Neural crest cell (in vitro differentiated cells): ENCODE measurements around the gene SLC6A6. TPM values are rescaled to one million over a fixed set of nuclear protein-coding genes. Genes with fewer than 3 reads are reported as not detected.

ENCODE experiments used
- DNase-seq: peaks from one replicate; pipeline ENCODE4 v3.0.0; 2021; ENCODE audit warnings: low read depth, mixed read lengths, low spot score
- H3K27ac Mint-ChIP-seq: one replicate; pipeline ENCODE4 v1.8.0; 2021; ENCODE audit warnings: mild to moderate bottlenecking, mixed read lengths; ENCODE audit not compliant: unreplicated experiment
- H3K27me3 Mint-ChIP-seq: 2 replicates; pipeline ENCODE4 v1.8.0; 2021; ENCODE audit warnings: low read depth, mild to moderate bottlenecking, mixed read lengths
- H3K36me3 Mint-ChIP-seq: 2 replicates; pipeline ENCODE4 v1.8.0; 2021; ENCODE audit warnings: low read depth, mild to moderate bottlenecking, mixed read lengths
- H3K4me1 Mint-ChIP-seq: 2 replicates; pipeline ENCODE4 v1.8.0; 2021; ENCODE audit warnings: mixed read lengths
- H3K4me3 Mint-ChIP-seq: one replicate; pipeline ENCODE4 v1.8.0; 2021; ENCODE audit warnings: mild to moderate bottlenecking, mixed read lengths
- H3K9me3 Mint-ChIP-seq: 2 replicates; pipeline ENCODE4 v1.8.0; 2021; ENCODE audit warnings: mixed read lengths
- CTCF ChIP-seq: fragments of 200-600 bp; sonication (generic); conservative IDR thresholded peaks from 2 replicates; pipeline ENCODE4 v1.5.0; 2021; ENCODE audit warnings: antibody characterized with exemption, mild to moderate bottlenecking
- total RNA-seq: library from RNA; stranded (reverse); gene quantifications from 2 replicates; pipeline ENCODE4 v1.2.1, GENCODE V29; 2021

SLC6A6 gene
- total RNA-seq, 1 donor from 2014 or later = 33.8 TPM

GRCh38 chr3:14413381-14414071 lies 11.1 kb downstream of the SLC6A6 start:
- no peaks in the 10 kb centered on the region for H3K27me3 Mint-ChIP-seq
- no peak for DNase-seq
- no peaks in the 10 kb centered on the region for H3K9me3 Mint-ChIP-seq
- no peak overlapping the region for H3K4me3 Mint-ChIP-seq
- TF ChIP-seq CTCF = no peak
- H3K4me1 Mint-ChIP-seq = peaks cover 31% of the 10 kb centered on the region
- H3K36me3 Mint-ChIP-seq = no peaks in the 10 kb centered on the region
- no peak overlapping the region for H3K27ac Mint-ChIP-seq

- H3K27me3 Mint-ChIP-seq = no peaks in the 10 kb centered on the region
- peaks cover 27% of the 10 kb centered on the region for H3K4me1 Mint-ChIP-seq
- no peak for TF ChIP-seq CTCF
- no peak for DNase-seq
- no peaks in the 10 kb centered on the region for H3K36me3 Mint-ChIP-seq
- no peak overlapping the region for H3K27ac Mint-ChIP-seq
- H3K9me3 Mint-ChIP-seq = no peaks in the 10 kb centered on the region
- no peak overlapping the region for H3K4me3 Mint-ChIP-seq
Measured at GRCh38 chr3:14414846-14415464, 12.5 kb downstream of the SLC6A6 start.

GRCh38 chr3:14415501-14415900 lies 13.1 kb downstream of the SLC6A6 start:
- Mint-ChIP-seq H3K4me1 (peaks cover 27% of the 10 kb centered on the region), H3K36me3 (no peaks in the 10 kb centered on the region), H3K9me3 (no peaks in the 10 kb centered on the region), H3K4me3 (no peak overlapping the region), H3K27me3 (no peaks in the 10 kb centered on the region), H3K27ac (no peak overlapping the region)
- DNase-seq = no peak
- TF ChIP-seq CTCF = no peak

- no peak overlapping the region for H3K4me3 Mint-ChIP-seq
- H3K4me1 Mint-ChIP-seq = peaks cover 27% of the 10 kb centered on the region
- H3K9me3 Mint-ChIP-seq = no peaks in the 10 kb centered on the region
- H3K27me3 Mint-ChIP-seq = no peaks in the 10 kb centered on the region
- H3K27ac Mint-ChIP-seq = no peak overlapping the region
- no peak for DNase-seq
- TF ChIP-seq CTCF = no peak
- H3K36me3 Mint-ChIP-seq = no peaks in the 10 kb centered on the region
Measured at GRCh38 chr3:14416453-14416852, 14.0 kb downstream of the SLC6A6 start.

- Mint-ChIP-seq H3K36me3 (no peaks in the 10 kb centered on the region), H3K27me3 (no peaks in the 10 kb centered on the region), H3K27ac (no peak overlapping the region), H3K9me3 (no peaks in the 10 kb centered on the region), H3K4me1 (peaks cover 11% of the 10 kb centered on the region), H3K4me3 (no peak overlapping the region)
- no peak for TF ChIP-seq CTCF
- DNase-seq = no peak
Measured at GRCh38 chr3:14418296-14419250, 16.2 kb downstream of the SLC6A6 start.
